ENCODE results near the gene LITAF. TPM values are rescaled to one million over a fixed set of nuclear protein-coding genes. Genes with fewer than 3 reads are reported as not detected.

Gene LITAF
- total RNA-seq, 5 donors from 2014 or later (not counting 1 experiment from before 2014, with no cell fraction given), result 150 to 256 (median 161) TPM

GRCh38 chr16:11500700-11501346, 85.9 kb downstream of the LITAF start:
- Mint-ChIP-seq H3K9me3 (no peaks in the 10 kb centered on the region), H3K27ac (no peak overlapping the region), H3K27me3 (no peaks in the 10 kb centered on the region), H3K4me1 (peaks cover 23 to 28% (median 28%) of the 10 kb centered on the region in 3 donors), H3K36me3 (no peaks in the 10 kb centered on the region), H3K4me3 (no peak overlapping the region)
- peaks cover 0 to 2% of the 10 kb centered on the region in 2 experiments for H3K27me3 ChIP-seq (replicated peaks in 1 of 2; ENCODE audit: control insufficient read depth in 2 of 2, extremely low read depth in 1 of 2, insufficient read depth in 2 of 2, low read length in 1 of 2)
- ATAC-seq (replicated peaks in 1 of 4) (no peak), DNase-seq (no peak)
- no peak overlapping the region for H3K4me3 ChIP-seq (ENCODE audit: control insufficient read depth in 1 of 2, extremely low read depth in 1 of 2, low read length in 1 of 2)
- ChIA-PET CTCF (interaction anchor here in 1 of 2 donors (0.6 kb wide), 1 partner anchor 762 kb away, joined by 7 read pairs; no protein-coding TSS in a partner anchor), POLR2A (no interaction called here)
- peaks cover 15 to 16% of the 10 kb centered on the region in 2 experiments for H3K4me1 ChIP-seq (ENCODE audit: control insufficient read depth in 1 of 2, extremely low read depth in 1 of 2, insufficient read depth in 2 of 2, low read length in 2 of 2)
- 74% methylated on average over 17 of the region's 24 CpGs for WGBS (ENCODE audit: insufficient coverage)
- H3K27ac ChIP-seq (ENCODE audit: low read length), result no peak overlapping the region
- no peaks in the 10 kb centered on the region for H3K9me3 ChIP-seq
- H3K36me3 ChIP-seq (ENCODE audit: control insufficient read depth in 2 of 2, extremely low read depth in 1 of 2, insufficient read depth in 1 of 2, low read length in 1 of 2), result no peaks in the 10 kb centered on the region

- peaks cover 27 to 36% (median 33%) of the 10 kb centered on the region in 3 donors for H3K4me1 Mint-ChIP-seq
- POLR2A ChIA-PET, result no interaction called here
- no peaks in the 10 kb centered on the region for H3K36me3 Mint-ChIP-seq
- Histone ChIP-seq H3K4me3 (ENCODE audit: control insufficient read depth in 1 of 2, extremely low read depth in 1 of 2, low read length in 1 of 2) (no peak overlapping the region), H3K27me3 (replicated peaks in 1 of 2; ENCODE audit: control insufficient read depth in 2 of 2, extremely low read depth in 1 of 2, insufficient read depth in 2 of 2, low read length in 1 of 2) (peaks cover 0 to 2% of the 10 kb centered on the region in 2 experiments), H3K9me3 (no peaks in the 10 kb centered on the region), H3K27ac (ENCODE audit: low read length) (no peak overlapping the region), H3K36me3 (ENCODE audit: control insufficient read depth in 2 of 2, extremely low read depth in 1 of 2, insufficient read depth in 1 of 2, low read length in 1 of 2) (no peaks in the 10 kb centered on the region), H3K4me1 (ENCODE audit: control insufficient read depth in 1 of 2, extremely low read depth in 1 of 2, insufficient read depth in 2 of 2, low read length in 2 of 2) (peaks cover 16 to 22% of the 10 kb centered on the region in 2 experiments)
- H3K27ac Mint-ChIP-seq, result no peak overlapping the region
- no peak overlapping the region for H3K4me3 Mint-ChIP-seq
- WGBS (ENCODE audit: insufficient coverage), result 90% methylated on average over 4 of the region's 7 CpGs
- CTCF ChIA-PET, result interaction anchor here in 1 of 2 donors (0.6 kb wide), 1 partner anchor 35 kb away, joined by 3 read pairs; no protein-coding TSS in a partner anchor
- no peak for DNase-seq
- no peaks in the 10 kb centered on the region for H3K27me3 Mint-ChIP-seq
- no peak for ATAC-seq (replicated peaks in 1 of 4)
- no peaks in the 10 kb centered on the region for H3K9me3 Mint-ChIP-seq
These were observed 87.2 kb downstream of the LITAF start for GRCh38 chr16:11499295-11500089.

- ChIA-PET CTCF (interaction anchor here in 1 of 2 donors (0.7 kb wide), 1 partner anchor 117 kb away, joined by 10 read pairs; no protein-coding TSS in a partner anchor), POLR2A (interaction anchor here in 1 of 2 donors (0.6 kb wide), 1 partner anchor 65 kb away, joined by 4 read pairs; no protein-coding TSS in a partner anchor)
- Mint-ChIP-seq H3K9me3 (no peaks in the 10 kb centered on the region), H3K27me3 (no peaks in the 10 kb centered on the region), H3K4me1 (peaks cover 27 to 36% (median 33%) of the 10 kb centered on the region in 3 donors), H3K36me3 (no peaks in the 10 kb centered on the region), H3K4me3 (no peak overlapping the region), H3K27ac (no peak overlapping the region)
- H3K36me3 ChIP-seq (ENCODE audit: control insufficient read depth in 2 of 2, extremely low read depth in 1 of 2, insufficient read depth in 1 of 2, low read length in 1 of 2), result no peaks in the 10 kb centered on the region
- ATAC-seq (replicated peaks in 1 of 4) (no peak), DNase-seq (no peak)
- H3K4me3 ChIP-seq (ENCODE audit: control insufficient read depth in 1 of 2, extremely low read depth in 1 of 2, low read length in 1 of 2), result no peak overlapping the region
- H3K27ac ChIP-seq (ENCODE audit: low read length), result no peak overlapping the region
- H3K27me3 ChIP-seq (replicated peaks in 1 of 2; ENCODE audit: control insufficient read depth in 2 of 2, extremely low read depth in 1 of 2, insufficient read depth in 2 of 2, low read length in 1 of 2), result peaks cover 0 to 2% of the 10 kb centered on the region in 2 experiments
- no peaks in the 10 kb centered on the region for H3K9me3 ChIP-seq
- 59% methylated on average over 4 of the region's 6 CpGs for WGBS (ENCODE audit: insufficient coverage)
- peaks cover 16 to 22% of the 10 kb centered on the region in 2 experiments for H3K4me1 ChIP-seq (ENCODE audit: control insufficient read depth in 1 of 2, extremely low read depth in 1 of 2, insufficient read depth in 2 of 2, low read length in 2 of 2)
These were observed 88.0 kb downstream of the LITAF start for GRCh38 chr16:11498683-11499082.

- no peaks in the 10 kb centered on the region for H3K36me3 ChIP-seq (ENCODE audit: control insufficient read depth in 2 of 2, extremely low read depth in 1 of 2, insufficient read depth in 1 of 2, low read length in 1 of 2)
- peaks cover 16 to 22% of the 10 kb centered on the region in 2 experiments for H3K4me1 ChIP-seq (ENCODE audit: control insufficient read depth in 1 of 2, extremely low read depth in 1 of 2, insufficient read depth in 2 of 2, low read length in 2 of 2)
- no peak for ATAC-seq (replicated peaks in 1 of 4)
- POLR2A ChIA-PET, result interaction anchor here (0.5 to 0.6 kb wide), 2 partner anchors 66 to 95 kb away, joined by 3 to 4 read pairs; no protein-coding TSS in a partner anchor
- H3K9me3 Mint-ChIP-seq, result no peaks in the 10 kb centered on the region
- H3K27me3 ChIP-seq (replicated peaks in 1 of 2; ENCODE audit: control insufficient read depth in 2 of 2, extremely low read depth in 1 of 2, insufficient read depth in 2 of 2, low read length in 1 of 2), result peaks cover 0 to 2% of the 10 kb centered on the region in 2 experiments
- no peaks in the 10 kb centered on the region for H3K27me3 Mint-ChIP-seq
- peak overlapping the region in 1 of 3 donors; percentile 65 for H3K4me3 Mint-ChIP-seq
- no peak for DNase-seq
- H3K4me3 ChIP-seq (ENCODE audit: control insufficient read depth in 1 of 2, extremely low read depth in 1 of 2, low read length in 1 of 2), result no peak overlapping the region
- H3K4me1 Mint-ChIP-seq, result peaks cover 27 to 36% (median 33%) of the 10 kb centered on the region in 3 donors
- H3K27ac Mint-ChIP-seq, result peak overlapping the region; percentile 56 to 85
- WGBS (ENCODE audit: insufficient coverage), result 73% methylated on average over 3 of the region's 5 CpGs
- peaks cover 2% of the 10 kb centered on the region for H3K36me3 Mint-ChIP-seq
- no peaks in the 10 kb centered on the region for H3K9me3 ChIP-seq
- no peak overlapping the region for H3K27ac ChIP-seq (ENCODE audit: low read length)
- CTCF ChIA-PET, result interaction anchor here in 1 of 2 donors (0.8 kb wide), 1 partner anchor 86 kb away, joined by 3 read pairs; no protein-coding TSS in a partner anchor
These were observed 88.8 kb downstream of the LITAF start for GRCh38 chr16:11497851-11498289.

Other genes starting within 250 kb of the LITAF start
- gene RMI2, start 241.5 kb downstream of the LITAF start, total RNA-seq, result 1 to 10 TPM; 1.8 to 6.3 (median 4.2) TPM
- gene SNN, start 81.5 kb upstream of the LITAF start, total RNA-seq, result 10 to 100 TPM; 17.4 to 56.2 (median 22.7) TPM
- gene TXNDC11, start 155.9 kb upstream of the LITAF start, total RNA-seq, result 10 to 100 TPM; 44.0 to 76.3 (median 54.0) TPM
- 100 to 1,000 TPM in 1 of 5 donors, 10 to 100 TPM in 4; 57.6 to 115 (median 68.2) TPM for gene ZC3H7A, start 210.3 kb upstream of the LITAF start, total RNA-seq